HepG2 (cell line): ENCODE measurements around the gene STYXL2. TPM values are rescaled to one million over a fixed set of nuclear protein-coding genes. Genes with fewer than 3 reads are reported as not detected.

Experiments used
- ATAC-seq: fragments of 200-7000 bp; cut with Tn5 transposase; 3 replicates; pipeline ENCODE4 v1.9.1; 2020; ENCODE audit warnings: mild to moderate bottlenecking, moderate library complexity
- BruUV-seq: library from RNA; stranded (reverse); fragments of 400-500 nt; replicated peaks from 2 replicates; lab custom pipeline; 2021; lab: Mats Ljungman, UMichigan
- CTCF ChIA-PET: fragments of 300-600 bp; formaldehyde crosslinking; extraction: SDS; loops from one replicate; lab custom pipeline; 2021; ENCODE audit warnings: low total read pairs, inconsistent platforms, low intra/inter-chr PET ratio; lab: Yijun Ruan, JAX
- POLR2A ChIA-PET: fragments of 350-600 bp; sonication (Branson Sonifier 250); formaldehyde crosslinking; loops from one replicate; lab custom pipeline; 2020; ENCODE audit warnings: antibody characterized with exemption, inconsistent platforms; lab: Yijun Ruan, JAX
- DNase-seq: peaks from one replicate; pipeline ENCODE4 v3.0.0-alpha.2; 2015; ENCODE audit warnings: low spot score
- FAIRE-seq: peaks from 3 replicates; lab custom pipeline; 2011; peaks lifted over from hg19 to GRCh38; lab: Jason Lieb, UNC
- H2AFZ ChIP-seq: one replicate; pipeline ENCODE4 v1.6.1; 2011; ENCODE audit warnings: low read length, inconsistent platforms
- H3K27ac ChIP-seq: fragments of 300-600 bp; 3 replicates; pipeline ENCODE4 v1.8.0; 2011; ENCODE audit warnings: mixed run types, mild to moderate bottlenecking, mixed read lengths, low read length, inconsistent platforms; ENCODE audit not compliant: insufficient read depth; ENCODE audit errors: extremely low read length
- H3K27me3 ChIP-seq, 2 experiments: fragments of 200-600 bp in 1 of 2; 2 replicates in 1 of 2; 3 replicates in 1 of 2; pipeline versions ENCODE4 v1.6.0 to v1.8.0; 2011; ENCODE audit warnings: low read length in 2 of 2, mild to moderate bottlenecking in 2 of 2, moderate library complexity in 2 of 2, inconsistent platforms in 1 of 2; ENCODE audit not compliant: insufficient read depth in 2 of 2, control insufficient read depth in 1 of 2
- H3K36me3 ChIP-seq, 2 experiments: fragments of 200-600 bp in 1 of 2; replicated peaks in 1 of 2; 2 replicates in 1 of 2; 3 replicates in 1 of 2; pipeline versions ENCODE4 v1.5.1 to v1.8.0; 2011; ENCODE audit warnings: low read length in 2 of 2, inconsistent platforms in 1 of 2; ENCODE audit not compliant: insufficient read depth in 2 of 2, control insufficient read depth in 1 of 2
- H3K4me1 ChIP-seq: 2 replicates; pipeline ENCODE4 v1.5.1; 2012; ENCODE audit warnings: low read length, inconsistent platforms; ENCODE audit not compliant: insufficient read depth
- H3K4me2 ChIP-seq: 2 replicates; pipeline ENCODE4 v1.6.0; 2011; ENCODE audit warnings: low read depth, low read length, inconsistent platforms
- H3K4me3 ChIP-seq, 3 experiments: fragments of 200-600 bp in 1 of 3; sonication (generic), shearing (Covaris generic) in 1 of 3; replicated peaks in 1 of 3; 2 replicates each; pipeline ENCODE4 v1.5.1; 2011 to 2016; ENCODE audit warnings: low read length in 3 of 3, inconsistent platforms in 2 of 3, low read depth in 2 of 3, mild to moderate bottlenecking in 2 of 3, control low read depth in 1 of 3, mixed read lengths in 1 of 3; ENCODE audit not compliant: insufficient read depth in 1 of 3
- H3K79me2 ChIP-seq: one replicate; pipeline ENCODE4 v1.6.1; 2011; ENCODE audit warnings: low read length, inconsistent platforms; ENCODE audit not compliant: insufficient read depth
- H3K9ac ChIP-seq: 2 replicates; pipeline ENCODE4 v1.6.0; 2011; ENCODE audit warnings: mild to moderate bottlenecking, low read depth, low read length, inconsistent platforms; ENCODE audit not compliant: insufficient read depth
- H3K9me3 ChIP-seq: 2 replicates; pipeline ENCODE4 v1.5.1; 2012; ENCODE audit warnings: mild to moderate bottlenecking, low read length
- H4K20me1 ChIP-seq: 2 replicates; pipeline ENCODE4 v1.6.0; 2011; ENCODE audit warnings: inconsistent platforms, mild to moderate bottlenecking, low read length, moderate library complexity; ENCODE audit not compliant: insufficient read depth
- CC2D1A ChIP-seq: sonication (generic); formaldehyde crosslinking; IDR thresholded peaks from 2 replicates; pipeline ENCODE4 v1.8.1; 2023; ENCODE audit warnings: mild to moderate bottlenecking, missing genetic modification reagents
- ELF1 ChIP-seq: sonication (generic); formaldehyde crosslinking; IDR thresholded peaks from 2 replicates; pipeline ENCODE4 v1.4.0; 2020; ENCODE audit warnings: missing genetic modification reagents
- HNF4A ChIP-seq: sonication (generic); formaldehyde crosslinking; IDR thresholded peaks from 2 replicates; pipeline ENCODE4 v1.4.0; 2020; ENCODE audit warnings: missing genetic modification reagents
- MZF1 ChIP-seq: sonication (generic); formaldehyde crosslinking; IDR thresholded peaks from 2 replicates; pipeline ENCODE4 v1.8.1; 2023; ENCODE audit warnings: mild to moderate bottlenecking, missing genetic modification reagents, borderline replicate concordance
- NFYC ChIP-seq: IDR thresholded peaks from 2 replicates; pipeline ENCODE4 v1.6.1; 2016; ENCODE audit warnings: missing genetic modification reagents, missing compliant biosample characterization
- PHF20 ChIP-seq: sonication (generic); formaldehyde crosslinking; IDR thresholded peaks from 2 replicates; pipeline ENCODE4 v1.5.0; 2020; ENCODE audit warnings: mild to moderate bottlenecking, missing genetic modification reagents
- RBM39 ChIP-seq: fragments of 200-400 bp; formaldehyde crosslinking; IDR thresholded peaks from one replicate; pipeline ENCODE4 v1.6.1; 2018; ENCODE audit warnings: antibody characterized with exemption, mild to moderate bottlenecking, low read depth, low read length; ENCODE audit not compliant: poor library complexity, severe bottlenecking
- ZBTB20 ChIP-seq: sonication (generic); formaldehyde crosslinking; IDR thresholded peaks from 2 replicates; pipeline ENCODE4 v1.8.1; 2023; ENCODE audit warnings: missing genetic modification reagents, low read depth, mild to moderate bottlenecking, borderline replicate concordance
- ZC3H4 ChIP-seq: sonication (generic); formaldehyde crosslinking; IDR thresholded peaks from 2 replicates; pipeline ENCODE4 v1.4.0; 2020; ENCODE audit warnings: missing genetic modification reagents, borderline replicate concordance
- ZNF441 ChIP-seq: sonication (generic); formaldehyde crosslinking; IDR thresholded peaks from 2 replicates; pipeline ENCODE4 v1.7.0; 2021; ENCODE audit warnings: missing genetic modification reagents, borderline replicate concordance
- WGBS: methylation state at CpG from one replicate; pipeline ENCODE4 v1.1.6; 2017; ENCODE audit warnings: low lambda C conversion rate; 5-methylcytosine and 5-hydroxymethylcytosine counted together
- in situ Hi-C: cut with HindIII; loops from 2 replicates; pipeline ENCODE4 v1.10.0; 2017; ENCODE audit warnings: low pct_unique_long_range_greater_than_20kb; ENCODE audit not compliant: extremely low pct_ligation_motif_present
- intact Hi-C: fragments of 100-400 bp; cut with micrococcal nuclease; formaldehyde crosslinking; loops from one replicate; pipeline ENCODE4 v1.10.0; 2022; ENCODE audit not compliant: unreplicated experiment
- polyA plus RNA-seq, 8 experiments: library from polyadenylated mRNA; depleted of rRNA in 3 of 8; stranded (reverse) in 7 of 8; unstranded in 1 of 8; fragments of >200 nt; fragmentation: Illumina TruSeq in 4 of 8; extraction: Trizol in 4 of 8; gene quantifications; 2 replicates each; pipeline versions ENCODE4 v1.2.1 to v1.2.3, GENCODE V29; 2011 to 2016; ENCODE audit warnings: low read depth in 4 of 8, missing spikeins in 1 of 8, mixed read lengths in 1 of 8; ENCODE audit not compliant: insufficient read depth in 1 of 8
- total RNA-seq, 5 experiments: library from RNA; depleted of rRNA; stranded (reverse); fragments of >200 nt; fragmentation: Illumina TruSeq; extraction: Trizol; gene quantifications; 2 replicates each; pipeline ENCODE4 v1.2.3, GENCODE V29; 2016; ENCODE audit warnings: low read depth in 1 of 5
- TF ChIP-seq, protein P1 (sequence below): IDR thresholded peaks from 2 replicates; pipeline ENCODE4 v1.6.1; 2016; ENCODE audit warnings: missing compliant biosample characterization, missing genetic modification reagents, borderline replicate concordance
- TF ChIP-seq, protein P2 (sequence below): sonication (generic); formaldehyde crosslinking; IDR thresholded peaks from 2 replicates; pipeline ENCODE4 v1.5.1; 2020; ENCODE audit warnings: missing genetic modification reagents, mild to moderate bottlenecking, borderline replicate concordance
- TF ChIP-seq, protein P3 (sequence below): sonication (generic); formaldehyde crosslinking; IDR thresholded peaks from 2 replicates; pipeline ENCODE4 v1.5.1; 2020; ENCODE audit warnings: mild to moderate bottlenecking, missing genetic modification reagents, borderline replicate concordance

The STYXL2 gene
- total and polyA plus RNA-seq, 2 of the 13 experiments (the other 11 are each of a cell fraction or from before 2014, with no cell fraction given): not detected

DNA sequence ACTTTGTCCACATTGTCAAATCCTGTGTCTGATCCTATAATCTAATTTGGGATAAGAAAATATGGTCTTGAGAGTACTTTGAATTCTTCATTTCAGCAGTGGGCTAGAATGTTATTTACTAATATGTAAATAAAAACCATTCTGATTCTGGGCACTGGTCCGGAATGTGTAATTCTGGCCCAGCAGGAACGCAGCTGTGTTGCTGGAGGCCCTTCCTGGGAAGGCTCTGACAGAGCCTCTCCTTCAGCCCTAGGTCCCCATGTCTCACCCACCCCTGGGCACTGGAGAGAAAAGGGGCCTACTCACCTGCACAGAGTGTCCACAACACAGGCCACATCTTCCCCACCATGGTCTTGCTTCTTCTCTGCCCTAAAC is 3.9 kb upstream of the STYXL2 start:
- H3K36me3 ChIP-seq: no peaks in the 10 kb centered on the region
- H3K4me3 ChIP-seq: no peak overlapping the region
- H3K79me2 ChIP-seq: no peaks in the 10 kb centered on the region
- DNase-seq (no peak), FAIRE-seq (no peak), ATAC-seq (no peak)
- no peak overlapping the region for H2AFZ ChIP-seq
- 57% methylated on average over 1 of the region's 2 CpGs for WGBS
- in situ Hi-C loops (no loop called here), intact Hi-C loops (loop anchor here (10.0 kb wide), 1 partner anchor 615 kb away; no protein-coding TSS in a partner anchor)
- H3K9me3 ChIP-seq: no peaks in the 10 kb centered on the region
- H3K9ac ChIP-seq: no peak overlapping the region
- POLR2A ChIA-PET: no interaction called here
- BruUV-seq: no TSS peak
- no peak overlapping the region for H3K4me2 ChIP-seq
- CTCF ChIA-PET: no interaction called here
- no peaks in the 10 kb centered on the region for H4K20me1 ChIP-seq
- no peaks in the 10 kb centered on the region for H3K4me1 ChIP-seq
- H3K27me3 ChIP-seq: peaks cover 6 to 13% of the 10 kb centered on the region in 2 experiments; a peak in 3 of 5 replicates
- H3K27ac ChIP-seq: no peak overlapping the region
- TF ChIP-seq RBM39 (no peak), ZBTB20 (CRISPR knock-in tag) (no peak), PHF20 (CRISPR knock-in tag) (no peak), MZF1 (CRISPR knock-in tag) (no peak), CC2D1A (CRISPR knock-in tag) (no peak), NFYC (no peak), ZC3H4 (CRISPR knock-in tag) (no peak), HNF4A (CRISPR knock-in tag) (no peak), ELF1 (CRISPR knock-in tag) (no peak), ZNF441 (CRISPR knock-in tag) (no peak)
- TF ChIP-seq, protein P1, sequence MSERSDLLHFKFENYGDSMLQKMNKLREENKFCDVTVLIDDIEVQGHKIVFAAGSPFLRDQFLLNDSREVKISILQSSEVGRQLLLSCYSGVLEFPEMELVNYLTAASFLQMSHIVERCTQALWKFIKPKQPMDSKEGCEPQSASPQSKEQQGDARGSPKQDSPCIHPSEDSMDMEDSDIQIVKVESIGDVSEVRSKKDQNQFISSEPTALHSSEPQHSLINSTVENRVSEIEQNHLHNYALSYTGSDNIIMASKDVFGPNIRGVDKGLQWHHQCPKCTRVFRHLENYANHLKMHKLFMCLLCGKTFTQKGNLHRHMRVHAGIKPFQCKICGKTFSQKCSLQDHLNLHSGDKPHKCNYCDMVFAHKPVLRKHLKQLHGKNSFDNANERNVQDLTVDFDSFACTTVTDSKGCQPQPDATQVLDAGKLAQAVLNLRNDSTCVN (CRISPR knock-in tag): no peak
- TF ChIP-seq, protein P2, sequence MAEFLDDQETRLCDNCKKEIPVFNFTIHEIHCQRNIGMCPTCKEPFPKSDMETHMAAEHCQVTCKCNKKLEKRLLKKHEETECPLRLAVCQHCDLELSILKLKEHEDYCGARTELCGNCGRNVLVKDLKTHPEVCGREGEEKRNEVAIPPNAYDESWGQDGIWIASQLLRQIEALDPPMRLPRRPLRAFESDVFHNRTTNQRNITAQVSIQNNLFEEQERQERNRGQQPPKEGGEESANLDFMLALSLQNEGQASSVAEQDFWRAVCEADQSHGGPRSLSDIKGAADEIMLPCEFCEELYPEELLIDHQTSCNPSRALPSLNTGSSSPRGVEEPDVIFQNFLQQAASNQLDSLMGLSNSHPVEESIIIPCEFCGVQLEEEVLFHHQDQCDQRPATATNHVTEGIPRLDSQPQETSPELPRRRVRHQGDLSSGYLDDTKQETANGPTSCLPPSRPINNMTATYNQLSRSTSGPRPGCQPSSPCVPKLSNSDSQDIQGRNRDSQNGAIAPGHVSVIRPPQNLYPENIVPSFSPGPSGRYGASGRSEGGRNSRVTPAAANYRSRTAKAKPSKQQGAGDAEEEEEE: no peak
- TF ChIP-seq, protein P3, sequence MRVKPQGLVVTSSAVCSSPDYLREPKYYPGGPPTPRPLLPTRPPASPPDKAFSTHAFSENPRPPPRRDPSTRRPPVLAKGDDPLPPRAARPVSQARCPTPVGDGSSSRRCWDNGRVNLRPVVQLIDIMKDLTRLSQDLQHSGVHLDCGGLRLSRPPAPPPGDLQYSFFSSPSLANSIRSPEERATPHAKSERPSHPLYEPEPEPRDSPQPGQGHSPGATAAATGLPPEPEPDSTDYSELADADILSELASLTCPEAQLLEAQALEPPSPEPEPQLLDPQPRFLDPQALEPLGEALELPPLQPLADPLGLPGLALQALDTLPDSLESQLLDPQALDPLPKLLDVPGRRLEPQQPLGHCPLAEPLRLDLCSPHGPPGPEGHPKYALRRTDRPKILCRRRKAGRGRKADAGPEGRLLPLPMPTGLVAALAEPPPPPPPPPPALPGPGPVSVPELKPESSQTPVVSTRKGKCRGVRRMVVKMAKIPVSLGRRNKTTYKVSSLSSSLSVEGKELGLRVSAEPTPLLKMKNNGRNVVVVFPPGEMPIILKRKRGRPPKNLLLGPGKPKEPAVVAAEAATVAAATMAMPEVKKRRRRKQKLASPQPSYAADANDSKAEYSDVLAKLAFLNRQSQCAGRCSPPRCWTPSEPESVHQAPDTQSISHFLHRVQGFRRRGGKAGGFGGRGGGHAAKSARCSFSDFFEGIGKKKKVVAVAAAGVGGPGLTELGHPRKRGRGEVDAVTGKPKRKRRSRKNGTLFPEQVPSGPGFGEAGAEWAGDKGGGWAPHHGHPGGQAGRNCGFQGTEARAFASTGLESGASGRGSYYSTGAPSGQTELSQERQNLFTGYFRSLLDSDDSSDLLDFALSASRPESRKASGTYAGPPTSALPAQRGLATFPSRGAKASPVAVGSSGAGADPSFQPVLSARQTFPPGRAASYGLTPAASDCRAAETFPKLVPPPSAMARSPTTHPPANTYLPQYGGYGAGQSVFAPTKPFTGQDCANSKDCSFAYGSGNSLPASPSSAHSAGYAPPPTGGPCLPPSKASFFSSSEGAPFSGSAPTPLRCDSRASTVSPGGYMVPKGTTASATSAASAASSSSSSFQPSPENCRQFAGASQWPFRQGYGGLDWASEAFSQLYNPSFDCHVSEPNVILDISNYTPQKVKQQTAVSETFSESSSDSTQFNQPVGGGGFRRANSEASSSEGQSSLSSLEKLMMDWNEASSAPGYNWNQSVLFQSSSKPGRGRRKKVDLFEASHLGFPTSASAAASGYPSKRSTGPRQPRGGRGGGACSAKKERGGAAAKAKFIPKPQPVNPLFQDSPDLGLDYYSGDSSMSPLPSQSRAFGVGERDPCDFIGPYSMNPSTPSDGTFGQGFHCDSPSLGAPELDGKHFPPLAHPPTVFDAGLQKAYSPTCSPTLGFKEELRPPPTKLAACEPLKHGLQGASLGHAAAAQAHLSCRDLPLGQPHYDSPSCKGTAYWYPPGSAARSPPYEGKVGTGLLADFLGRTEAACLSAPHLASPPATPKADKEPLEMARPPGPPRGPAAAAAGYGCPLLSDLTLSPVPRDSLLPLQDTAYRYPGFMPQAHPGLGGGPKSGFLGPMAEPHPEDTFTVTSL: no peak
